Aorta (tissue), 5 donors: ENCODE results near the gene ARID2. TPM values are rescaled to one million over a fixed set of nuclear protein-coding genes. Genes with fewer than 3 reads are reported as not detected.

Experiments used
- ATAC-seq: fragments of 200-7000 bp; cut with Tn5 transposase; one replicate; pipeline ENCODE4 v1.9.1; 2022; ENCODE audit warnings: moderate library complexity; ENCODE audit not compliant: low FRiP score
- DNase-seq, 2 donors: peaks; one replicate each; pipeline ENCODE4 v3.0.0-alpha.2; 2020
- H3K27ac ChIP-seq, 2 donors: one replicate each; pipeline ENCODE4 v1.5.1; 2013; ENCODE audit warnings: low read length in 2 of 2, mild to moderate bottlenecking in 2 of 2, moderate library complexity in 2 of 2, control low read depth in 1 of 2, inconsistent platforms in 1 of 2, low read depth in 1 of 2
- H3K27me3 ChIP-seq, 2 donors: one replicate each; pipeline ENCODE4 v1.6.1; 2013; ENCODE audit warnings: control low read depth in 1 of 2, low read length in 1 of 2, mild to moderate bottlenecking in 1 of 2, moderate library complexity in 1 of 2; ENCODE audit not compliant: insufficient read depth in 2 of 2, control insufficient read depth in 1 of 2
- H3K36me3 ChIP-seq, 2 donors: one replicate each; pipeline ENCODE4 v1.6.1; 2013; ENCODE audit warnings: control low read depth in 1 of 2, low read length in 1 of 2, mild to moderate bottlenecking in 1 of 2; ENCODE audit not compliant: insufficient read depth in 2 of 2, control insufficient read depth in 1 of 2
- H3K4me1 ChIP-seq, 2 donors: one replicate each; pipeline ENCODE4 v1.6.1; 2013; ENCODE audit warnings: low read length in 2 of 2, control low read depth in 1 of 2, mild to moderate bottlenecking in 1 of 2, moderate library complexity in 1 of 2; ENCODE audit not compliant: insufficient read depth in 2 of 2, control insufficient read depth in 1 of 2
- H3K4me3 ChIP-seq, 2 donors: one replicate each; pipeline ENCODE4 v1.5.1; 2013; ENCODE audit warnings: low read length in 2 of 2, control low read depth in 1 of 2, mild to moderate bottlenecking in 1 of 2
- H3K9me3 ChIP-seq: one replicate; pipeline ENCODE4 v1.6.1; 2013; ENCODE audit warnings: mild to moderate bottlenecking, low read length; ENCODE audit not compliant: control insufficient read depth
- WGBS, 2 donors: extraction: QIAGEN DNeasy Blood & Tissue Kit; methylation state at CpG; one replicate each; pipeline ENCODE4 v1.1.7; 2013; 5-methylcytosine and 5-hydroxymethylcytosine counted together
- intact Hi-C, 2 donors: fragments of 100-400 bp; cut with DNase I; formaldehyde crosslinking; loops; one replicate each; pipeline versions ENCODE4 v1.14.2 to v1.15.0; 2022
- polyA plus RNA-seq, 2 donors: library from polyadenylated mRNA; stranded (reverse); fragments of 200-250 nt; gene quantifications; one replicate each; pipeline ENCODE4 v1.2.3, GENCODE V29; 2013
- total RNA-seq, 2 donors: library from RNA; stranded (reverse); fragmentation: NEBNext Ultra II Directional; extraction: Animal tissue kit (Norgen Biotek cat#: 25700); gene quantifications; one replicate each; pipeline ENCODE4 v1.2.1, GENCODE V29; 2021
- donor health status: healthy with polysubstance abuse.
- donor health status: Bipolar disorder and iron deficiency.
- donor health status: DM: no; HTN: no; CAD: no.
- donor health status: DM: no; HTN: no; CAD: no.
- donor health status: DM: yes; HTN: yes; CAD: no.

Gene ARID2
- total and polyA plus RNA-seq, 4 donors: 2.9 to 50.3 (median 24.1) TPM

- Histone ChIP-seq H3K36me3 (no peaks in the 10 kb centered on the region), H3K9me3 (no peaks in the 10 kb centered on the region), H3K4me1 (no peaks in the 10 kb centered on the region), H3K27ac (no peak overlapping the region), H3K27me3 (no peaks in the 10 kb centered on the region), H3K4me3 (no peak overlapping the region)
- ATAC-seq: no peak
- DNase-seq: no peak
- intact Hi-C loops: no loop called here
These were observed 51.6 kb downstream of the ARID2 start for GRCh38 chr12:45781080-45781479.

DNA sequence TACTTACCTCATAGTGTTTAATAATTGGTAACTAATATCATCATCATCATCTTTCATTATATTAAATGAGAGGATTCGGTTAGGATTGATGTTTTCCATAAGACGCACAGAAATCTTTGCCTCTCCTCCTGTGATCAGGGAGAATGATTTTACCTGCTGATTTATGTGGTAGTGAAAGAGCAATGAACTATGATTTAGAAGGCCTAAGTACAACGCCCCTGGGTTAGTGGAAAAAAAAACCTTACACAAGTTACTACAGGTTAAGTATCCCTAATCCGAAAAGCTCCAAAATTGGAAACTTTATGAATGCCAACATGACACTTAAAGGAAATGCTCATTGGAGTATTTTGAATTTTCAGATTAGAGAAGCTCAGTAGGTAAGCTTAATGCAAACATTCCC lies 55.8 kb downstream of the ARID2 start:
- WGBS, 2 donors: 91 to 95% methylated on average over 4 of the region's 4 CpGs
- intact Hi-C loops: no loop called here
- ATAC-seq (no peak), DNase-seq (no peak)
- Histone ChIP-seq H3K27me3 (no peaks in the 10 kb centered on the region), H3K4me1 (peaks cover 0 to 2% of the 10 kb centered on the region in 2 donors), H3K9me3 (no peaks in the 10 kb centered on the region), H3K4me3 (no peak overlapping the region), H3K36me3 (no peaks in the 10 kb centered on the region), H3K27ac (no peak overlapping the region)

GRCh38 chr12:45789025-45789424 lies 59.5 kb downstream of the ARID2 start:
- ATAC-seq: no peak
- no peak overlapping the region for H3K27ac ChIP-seq
- no peaks in the 10 kb centered on the region for H3K36me3 ChIP-seq
- intact Hi-C loops: no loop called here
- H3K4me1 ChIP-seq: peaks cover 0 to 2% of the 10 kb centered on the region in 2 donors
- no peak overlapping the region for H3K4me3 ChIP-seq
- no peaks in the 10 kb centered on the region for H3K9me3 ChIP-seq
- no peak for DNase-seq
- no peaks in the 10 kb centered on the region for H3K27me3 ChIP-seq

GRCh38 chr12:45794422-45794821 lies 64.9 kb downstream of the ARID2 start:
- no peaks in the 10 kb centered on the region for H3K9me3 ChIP-seq
- WGBS, 2 donors: 87 to 93% methylated on average over 5 of the region's 5 CpGs
- DNase-seq (no peak), ATAC-seq (no peak)
- intact Hi-C loops: no loop called here
- H3K27me3 ChIP-seq: no peaks in the 10 kb centered on the region
- H3K4me1 ChIP-seq: no peaks in the 10 kb centered on the region
- H3K36me3 ChIP-seq: no peaks in the 10 kb centered on the region
- H3K4me3 ChIP-seq: no peak overlapping the region
- H3K27ac ChIP-seq: no peak overlapping the region

DNA sequence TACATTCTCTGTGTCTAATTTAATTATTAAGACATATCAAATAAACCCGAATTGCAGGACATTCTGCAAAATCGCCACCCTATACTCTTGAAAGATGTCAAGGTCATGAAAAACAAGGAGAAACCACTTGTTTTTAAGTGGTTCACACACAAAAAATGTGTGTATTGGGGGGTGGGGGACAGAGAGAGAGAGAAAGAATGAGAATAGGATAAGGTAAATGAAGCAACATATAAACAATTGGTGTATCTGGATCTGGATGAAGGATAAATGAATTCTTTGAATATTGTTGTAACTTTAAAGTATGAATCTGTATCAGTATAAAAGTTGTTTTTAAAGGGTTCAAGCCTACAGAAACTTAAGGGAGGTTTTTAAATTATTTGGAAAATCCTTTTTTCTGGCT lies 72.1 kb downstream of the ARID2 start:
- no peak overlapping the region for H3K27ac ChIP-seq
- H3K27me3 ChIP-seq: no peaks in the 10 kb centered on the region
- intact Hi-C loops: no loop called here
- no peaks in the 10 kb centered on the region for H3K4me1 ChIP-seq
- H3K9me3 ChIP-seq: no peaks in the 10 kb centered on the region
- H3K4me3 ChIP-seq: no peak overlapping the region
- 96 to 97% methylated on average over 2 of the region's 2 CpGs for WGBS, 2 donors
- DNase-seq (no peak), ATAC-seq (no peak)
- no peaks in the 10 kb centered on the region for H3K36me3 ChIP-seq

GRCh38 chr12:45803111-45803510 lies 73.6 kb downstream of the ARID2 start:
- H3K4me1 ChIP-seq: no peaks in the 10 kb centered on the region
- intact Hi-C loops: no loop called here
- ATAC-seq (no peak), DNase-seq (no peak)
- no peaks in the 10 kb centered on the region for H3K36me3 ChIP-seq
- H3K27ac ChIP-seq: no peak overlapping the region
- no peaks in the 10 kb centered on the region for H3K9me3 ChIP-seq
- no peak overlapping the region for H3K4me3 ChIP-seq
- H3K27me3 ChIP-seq: no peaks in the 10 kb centered on the region

DNA sequence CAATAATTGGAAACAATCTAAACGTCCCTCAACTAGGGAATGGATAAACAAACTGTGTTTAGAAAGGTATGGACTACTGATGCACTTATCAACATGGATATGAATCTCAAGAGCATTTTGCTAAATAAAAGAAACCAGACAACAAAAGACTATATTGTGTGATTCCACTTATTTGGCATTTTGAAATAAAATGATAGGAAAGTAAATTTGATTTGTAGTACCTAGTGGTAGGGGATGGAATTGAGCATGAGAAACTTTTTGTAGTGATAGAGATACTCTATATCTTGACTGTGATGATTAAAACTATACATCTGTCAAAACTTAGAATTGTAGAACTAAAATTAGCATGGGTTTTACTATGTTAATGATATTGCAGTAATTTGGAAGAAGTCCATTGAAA lies 87.1 kb downstream of the ARID2 start:
- intact Hi-C loops: no loop called here

DNA sequence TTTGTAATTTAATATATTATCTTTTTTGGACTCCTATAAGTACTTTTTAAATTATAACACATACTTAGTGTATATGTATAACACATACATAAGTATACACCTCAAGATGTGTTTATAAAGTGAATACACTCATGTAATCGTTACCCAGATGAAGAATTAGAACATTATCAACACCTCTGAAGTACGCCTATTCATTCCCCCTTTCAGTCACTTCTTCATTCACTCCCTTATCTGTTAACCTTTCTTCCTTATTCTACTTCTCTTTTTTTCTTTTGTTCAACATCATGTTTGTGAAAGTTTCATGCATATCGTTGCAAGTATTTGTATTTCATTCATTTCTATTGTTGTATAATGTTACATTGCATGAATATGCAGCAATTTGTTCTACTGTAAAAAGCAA lies 98.5 kb downstream of the ARID2 start:
- ATAC-seq: no peak
- Histone ChIP-seq H3K27ac (no peak overlapping the region), H3K4me1 (no peaks in the 10 kb centered on the region), H3K9me3 (no peaks in the 10 kb centered on the region), H3K27me3 (no peaks in the 10 kb centered on the region), H3K4me3 (no peak overlapping the region), H3K36me3 (no peaks in the 10 kb centered on the region)
- intact Hi-C loops: no loop called here
- WGBS, 2 donors: 87 to 91% methylated on average over 3 of the region's 3 CpGs
- DNase-seq: no peak

More for the DNA sequence above, 87.1 kb downstream of the ARID2 start:
- no peak for DNase-seq
- no peaks in the 10 kb centered on the region for H3K4me1 ChIP-seq
- H3K27me3 ChIP-seq: no peaks in the 10 kb centered on the region
- no peak overlapping the region for H3K27ac ChIP-seq
- ATAC-seq: no peak
- no peaks in the 10 kb centered on the region for H3K36me3 ChIP-seq
- no peaks in the 10 kb centered on the region for H3K9me3 ChIP-seq
- no peak overlapping the region for H3K4me3 ChIP-seq
- 69 to 78% methylated on average over 1 of the region's 1 CpG for WGBS, 2 donors

- Histone ChIP-seq H3K4me3 (no peak overlapping the region), H3K36me3 (no peaks in the 10 kb centered on the region), H3K9me3 (no peaks in the 10 kb centered on the region), H3K27ac (no peak overlapping the region), H3K4me1 (no peaks in the 10 kb centered on the region), H3K27me3 (no peaks in the 10 kb centered on the region)
- WGBS, 2 donors: 65 to 66% methylated on average over 2 of the region's 2 CpGs
- DNase-seq (no peak), ATAC-seq (no peak)
- intact Hi-C loops: no loop called here
These were observed 98.9 kb downstream of the ARID2 start for GRCh38 chr12:45828402-45828801.
